Heart left ventricle (tissue), 13 donors: ENCODE results near the gene FXYD1.

Experiments used
- POLR2A ChIP-seq, 2 donors: fragments of 450-650 bp; IDR thresholded peaks; one replicate each; pipeline ENCODE4 v1.6.1; 2017; ENCODE audit warnings: antibody characterized with exemption in 2 of 2, mild to moderate bottlenecking in 2 of 2, moderate library complexity in 2 of 2
- TF ChIP-seq, protein P1 (sequence below), 12 donors: fragments of 200-600 bp; sonication (generic) in 4 of 12; IDR thresholded peaks; one replicate each; pipeline versions ENCODE4 v1.5.0 to v1.8.0; 2018 to 2022; ENCODE audit warnings: antibody characterized with exemption in 12 of 12, mild to moderate bottlenecking in 5 of 12
- donor health status: ischemic (EF 13 %, LVEDD 7.1; RV severe dilation, severe dysfunction).
- donor health status: DM: no; HTN: yes; CAD: no.
- donor health status: DM: no; HTN: no; CAD: no.
- donor health status: ischemic (EF 25% LVEDD 6.9; RV normal size, moderate dysfunction).
- donor health status: ischemic (EF 25% LVEDD 5.7; RV mildly dilated, moderate dysfunction).
- donor health status: ischemic (EF 35%, LVEDD 5.7; RV mildly dilated, moderate dysfunction).
- donor health status: nonischemic (EF 11% LVEDD 7.7; RV severe dilation, severe dysfunction).
- donor health status: DM: yes; HTN: yes; CAD: no.
- donor health status: PGD.
- donor health status: ischemic (EF 29% LVEDD 5.4; RV normal size, mild dysfunction).
- donor health status: nonischemic (EF 23%, LVEDD 6.1; RV moderate dilation, normal function).

DNA sequence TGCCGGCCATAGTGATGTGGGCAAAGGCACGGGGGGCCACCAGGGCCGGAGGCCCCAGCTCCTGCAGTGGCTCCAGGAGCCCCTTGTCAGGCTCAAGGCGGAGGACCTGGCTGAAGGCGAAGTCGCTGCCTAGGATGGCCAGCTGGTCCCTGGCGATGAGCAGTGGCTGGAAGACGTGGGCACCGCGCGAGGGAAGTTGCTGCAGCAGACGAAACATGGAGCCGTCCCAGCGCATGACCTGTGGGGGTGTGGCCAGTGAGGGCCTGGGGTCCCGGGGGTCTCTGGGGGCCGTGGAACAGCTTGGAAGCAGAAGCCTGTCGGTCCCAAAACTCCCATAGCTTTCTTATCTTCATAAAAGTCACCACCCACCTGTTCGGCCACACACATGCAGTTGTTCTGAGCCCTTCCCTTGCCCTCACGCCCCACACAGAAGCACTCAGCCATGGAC is 13.3 kb upstream of the FXYD1 start:
- TF ChIP-seq, protein P1, sequence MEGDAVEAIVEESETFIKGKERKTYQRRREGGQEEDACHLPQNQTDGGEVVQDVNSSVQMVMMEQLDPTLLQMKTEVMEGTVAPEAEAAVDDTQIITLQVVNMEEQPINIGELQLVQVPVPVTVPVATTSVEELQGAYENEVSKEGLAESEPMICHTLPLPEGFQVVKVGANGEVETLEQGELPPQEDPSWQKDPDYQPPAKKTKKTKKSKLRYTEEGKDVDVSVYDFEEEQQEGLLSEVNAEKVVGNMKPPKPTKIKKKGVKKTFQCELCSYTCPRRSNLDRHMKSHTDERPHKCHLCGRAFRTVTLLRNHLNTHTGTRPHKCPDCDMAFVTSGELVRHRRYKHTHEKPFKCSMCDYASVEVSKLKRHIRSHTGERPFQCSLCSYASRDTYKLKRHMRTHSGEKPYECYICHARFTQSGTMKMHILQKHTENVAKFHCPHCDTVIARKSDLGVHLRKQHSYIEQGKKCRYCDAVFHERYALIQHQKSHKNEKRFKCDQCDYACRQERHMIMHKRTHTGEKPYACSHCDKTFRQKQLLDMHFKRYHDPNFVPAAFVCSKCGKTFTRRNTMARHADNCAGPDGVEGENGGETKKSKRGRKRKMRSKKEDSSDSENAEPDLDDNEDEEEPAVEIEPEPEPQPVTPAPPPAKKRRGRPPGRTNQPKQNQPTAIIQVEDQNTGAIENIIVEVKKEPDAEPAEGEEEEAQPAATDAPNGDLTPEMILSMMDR (IDR thresholded peaks at IDR 0.05): no peak
- TF ChIP-seq POLR2A (IDR thresholded peaks at IDR 0.05): no peak
